ENCODE measurements around the gene MAEA.
"Not testable (repeated sequence)": the region's sequence is repeated elsewhere in the genome, so short reads cannot be mapped to it uniquely, and the experiment has no call there.

MAEA gene

DNA sequence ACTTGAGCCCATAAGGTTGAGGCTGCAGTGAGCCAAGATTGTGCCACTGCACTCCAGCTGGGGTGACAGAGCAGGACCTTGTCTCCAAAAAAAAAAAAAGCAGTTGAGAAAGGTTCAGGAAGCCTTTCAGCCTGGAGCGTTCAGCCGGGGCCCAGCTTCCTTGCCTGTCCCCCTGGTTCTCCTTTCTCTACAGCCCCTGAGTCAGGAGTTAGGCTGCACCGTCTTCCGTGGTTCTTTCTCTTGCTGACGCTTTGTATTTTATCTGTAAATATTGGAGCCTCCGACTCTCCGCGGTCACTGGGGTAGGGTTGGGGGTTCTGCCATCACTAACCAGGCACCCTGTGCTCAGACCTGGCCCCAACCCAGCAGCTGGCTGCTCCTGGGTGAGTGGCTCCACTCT is 43.6 kb downstream of the MAEA start:
- TF ChIP-seq, protein P1, sequence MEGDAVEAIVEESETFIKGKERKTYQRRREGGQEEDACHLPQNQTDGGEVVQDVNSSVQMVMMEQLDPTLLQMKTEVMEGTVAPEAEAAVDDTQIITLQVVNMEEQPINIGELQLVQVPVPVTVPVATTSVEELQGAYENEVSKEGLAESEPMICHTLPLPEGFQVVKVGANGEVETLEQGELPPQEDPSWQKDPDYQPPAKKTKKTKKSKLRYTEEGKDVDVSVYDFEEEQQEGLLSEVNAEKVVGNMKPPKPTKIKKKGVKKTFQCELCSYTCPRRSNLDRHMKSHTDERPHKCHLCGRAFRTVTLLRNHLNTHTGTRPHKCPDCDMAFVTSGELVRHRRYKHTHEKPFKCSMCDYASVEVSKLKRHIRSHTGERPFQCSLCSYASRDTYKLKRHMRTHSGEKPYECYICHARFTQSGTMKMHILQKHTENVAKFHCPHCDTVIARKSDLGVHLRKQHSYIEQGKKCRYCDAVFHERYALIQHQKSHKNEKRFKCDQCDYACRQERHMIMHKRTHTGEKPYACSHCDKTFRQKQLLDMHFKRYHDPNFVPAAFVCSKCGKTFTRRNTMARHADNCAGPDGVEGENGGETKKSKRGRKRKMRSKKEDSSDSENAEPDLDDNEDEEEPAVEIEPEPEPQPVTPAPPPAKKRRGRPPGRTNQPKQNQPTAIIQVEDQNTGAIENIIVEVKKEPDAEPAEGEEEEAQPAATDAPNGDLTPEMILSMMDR (IDR thresholded peaks at IDR 0.05; ENCODE audit: extremely low read depth, missing control alignments), result no peak
- no peak for DNase-seq (ENCODE audit: low spot score)

DNA sequence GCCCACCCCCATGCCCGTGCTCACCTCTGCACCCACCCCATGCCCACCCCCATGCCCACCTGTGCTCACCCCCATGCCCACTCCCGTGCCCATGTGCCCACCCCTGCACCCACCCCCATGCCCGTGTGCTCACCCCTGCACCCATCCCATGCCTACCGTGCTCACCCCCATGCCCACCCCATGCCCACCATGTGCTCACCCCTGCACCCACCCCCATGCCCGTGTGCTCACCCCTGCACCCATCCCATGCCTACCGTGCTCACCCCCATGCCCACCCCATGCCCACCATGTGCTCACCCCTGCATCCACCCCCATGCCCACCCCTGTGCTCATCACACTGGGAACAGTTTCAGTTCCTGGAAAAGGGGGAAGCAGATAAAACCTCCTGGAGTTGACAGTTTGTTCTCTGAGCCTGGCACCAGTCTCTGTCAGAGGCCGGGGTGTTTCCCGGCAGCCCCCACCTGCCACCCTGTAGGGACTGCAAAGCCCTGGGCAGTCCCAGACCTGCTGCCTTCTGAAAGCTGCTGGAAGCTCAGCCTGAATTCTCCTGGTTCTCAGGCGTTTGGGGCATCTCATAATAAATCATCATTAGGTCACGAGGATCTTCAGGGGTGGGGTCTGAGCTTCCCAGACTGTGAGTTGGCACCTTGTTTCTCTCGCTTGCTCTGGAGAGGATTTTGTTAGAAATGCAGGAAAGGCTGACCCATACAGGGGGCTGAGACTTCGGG is 44.3 kb downstream of the MAEA start:
- not testable (repeated sequence) for DNase-seq (ENCODE audit: low spot score)

DNA sequence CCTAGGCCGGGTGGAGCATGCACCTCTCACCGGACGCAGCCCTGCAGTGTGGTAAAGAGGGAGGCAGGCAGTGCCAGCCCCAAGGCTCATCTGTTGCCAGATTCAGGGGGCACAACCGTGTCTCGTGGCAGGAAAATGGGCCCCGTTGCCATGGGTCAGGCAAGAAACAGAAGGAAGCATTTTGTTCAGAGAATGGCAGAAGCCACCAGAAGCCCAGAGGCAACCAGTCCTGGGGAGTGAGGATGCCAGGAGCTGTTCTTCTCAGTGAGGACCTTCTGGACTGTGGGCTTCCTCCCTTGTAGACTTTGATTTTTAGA is 44.8 kb downstream of the MAEA start:
- DNase-seq (ENCODE audit: low spot score), result no peak

DNA sequence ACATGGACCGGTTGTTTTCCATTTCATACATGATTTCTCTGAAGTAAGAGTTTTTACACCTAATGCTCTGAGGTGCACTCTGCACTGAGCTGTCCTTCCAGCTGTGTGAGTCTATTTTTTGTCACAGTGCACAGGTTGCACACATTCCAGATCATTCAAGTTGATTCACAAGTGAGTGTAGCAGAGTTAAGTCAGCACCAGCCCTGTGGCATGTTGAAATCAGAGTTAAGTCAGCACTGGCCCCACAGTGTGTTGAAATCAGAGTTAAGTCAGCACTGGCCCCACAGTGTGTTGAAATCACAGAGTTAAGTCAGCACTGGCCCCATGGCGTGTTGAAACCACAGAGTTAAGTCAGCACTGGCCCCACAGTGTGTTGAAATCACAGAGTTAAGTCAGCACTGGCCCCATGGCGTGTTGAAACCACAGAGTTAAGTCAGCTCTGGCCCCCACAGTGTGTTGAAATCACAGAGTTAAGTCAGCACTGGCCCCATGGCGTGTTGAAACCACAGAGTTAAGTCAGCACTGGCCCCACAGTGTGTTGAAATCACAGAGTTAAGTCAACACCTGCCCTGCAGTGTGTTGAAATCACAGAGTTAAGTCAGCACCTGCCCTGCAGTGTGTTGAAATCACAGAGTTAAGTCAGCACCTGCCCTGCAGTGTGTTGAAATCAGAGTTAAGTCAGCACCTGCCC is 45.6 kb downstream of the MAEA start:
- not testable (repeated sequence) for DNase-seq (ENCODE audit: low spot score)

More for the DNA sequence above, 44.8 kb downstream of the MAEA start:
- TF ChIP-seq, protein P1 (IDR thresholded peaks at IDR 0.05; ENCODE audit: extremely low read depth, missing control alignments), result no peak

DNA sequence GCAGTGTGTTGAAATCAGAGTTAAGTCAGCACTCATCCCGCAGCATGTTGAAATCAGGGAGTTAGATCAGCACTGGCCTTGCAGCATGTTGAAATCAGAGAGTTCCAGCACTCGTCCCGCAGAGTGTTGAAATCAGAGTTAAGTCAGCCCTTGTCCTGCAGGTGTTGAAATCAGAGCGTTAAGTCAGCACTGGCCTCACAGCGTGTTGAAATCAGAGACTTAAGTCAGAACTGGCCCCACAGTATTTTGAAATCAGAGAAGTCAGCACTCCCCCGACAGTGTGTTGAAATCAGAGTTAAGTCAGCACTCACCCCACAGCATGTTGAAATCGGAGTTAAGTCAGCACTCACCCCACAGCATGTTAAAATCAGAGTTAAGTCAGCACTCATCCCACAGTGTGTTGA is 46.4 kb downstream of the MAEA start:
- TF ChIP-seq, protein P1 (IDR thresholded peaks at IDR 0.05; ENCODE audit: extremely low read depth, missing control alignments), result no peak
- DNase-seq (ENCODE audit: low spot score), result no peak

DNA sequence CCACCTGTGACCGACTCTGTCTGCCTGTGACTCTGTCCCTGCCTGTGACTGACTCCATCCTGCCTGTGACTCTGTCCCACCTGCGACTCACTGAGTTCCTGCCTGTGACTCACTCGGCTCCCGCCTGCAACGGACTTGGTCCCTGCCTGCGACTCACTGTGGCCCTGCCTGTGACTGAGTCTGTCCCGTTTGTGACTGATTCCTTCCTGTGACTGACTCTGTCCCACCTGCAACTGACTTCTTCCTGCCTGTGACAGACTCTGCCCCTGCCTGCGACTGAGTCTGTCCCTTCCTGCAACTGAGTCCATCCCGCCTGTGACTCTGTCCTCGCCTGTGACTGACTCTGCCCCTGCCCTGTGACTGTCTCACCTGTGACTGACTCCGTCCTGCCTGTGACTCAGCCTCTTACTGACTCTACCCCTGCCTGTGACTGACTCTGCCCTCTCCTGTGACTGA is 47.7 kb downstream of the MAEA start:
- TF ChIP-seq, protein P1 (IDR thresholded peaks at IDR 0.05; ENCODE audit: extremely low read depth, missing control alignments), result no peak
- DNase-seq (ENCODE audit: low spot score), result no peak

DNA sequence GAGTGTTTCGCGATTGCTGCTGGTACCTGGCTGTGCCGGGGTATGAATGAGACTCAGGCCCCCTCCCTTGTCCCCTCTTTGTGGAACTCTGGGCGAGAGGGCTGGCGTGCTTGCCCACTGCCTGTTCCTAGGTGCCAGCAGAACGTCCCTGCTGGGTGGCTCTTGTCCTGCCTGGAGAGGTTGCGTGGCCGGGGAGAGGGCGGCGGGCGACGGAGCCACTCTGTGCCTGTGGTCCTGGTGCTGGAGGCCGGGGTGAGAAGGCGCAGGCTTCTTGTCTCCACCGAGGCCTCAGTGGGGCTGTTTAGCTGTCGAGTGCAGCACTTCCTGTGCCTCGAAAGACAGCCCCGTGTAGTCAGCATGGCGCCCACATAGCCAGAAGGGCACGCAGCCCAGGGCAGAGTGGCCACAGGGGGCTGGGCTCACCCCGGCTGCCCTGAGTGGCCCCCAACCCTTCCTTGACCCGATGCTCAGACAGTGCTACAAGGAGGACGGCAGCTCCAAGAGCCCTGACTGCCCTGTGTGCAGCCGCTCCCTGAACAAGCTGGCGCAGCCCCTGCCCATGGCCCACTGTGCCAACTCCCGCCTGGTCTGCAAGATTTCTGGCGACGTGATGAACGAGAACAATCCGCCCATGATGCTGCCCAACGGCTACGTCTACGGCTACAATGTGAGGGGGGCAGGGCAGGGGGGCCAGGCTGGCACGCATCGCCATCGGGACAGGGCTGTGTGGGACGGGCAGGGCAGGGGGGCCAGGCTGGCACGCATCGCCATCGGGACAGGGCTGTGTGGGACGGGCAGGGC is 48.5 kb downstream of the MAEA start:
- DNase-seq (ENCODE audit: low spot score), result no peak
- TF ChIP-seq, protein P1 (IDR thresholded peaks at IDR 0.05; ENCODE audit: extremely low read depth, missing control alignments), result no peak

DNA sequence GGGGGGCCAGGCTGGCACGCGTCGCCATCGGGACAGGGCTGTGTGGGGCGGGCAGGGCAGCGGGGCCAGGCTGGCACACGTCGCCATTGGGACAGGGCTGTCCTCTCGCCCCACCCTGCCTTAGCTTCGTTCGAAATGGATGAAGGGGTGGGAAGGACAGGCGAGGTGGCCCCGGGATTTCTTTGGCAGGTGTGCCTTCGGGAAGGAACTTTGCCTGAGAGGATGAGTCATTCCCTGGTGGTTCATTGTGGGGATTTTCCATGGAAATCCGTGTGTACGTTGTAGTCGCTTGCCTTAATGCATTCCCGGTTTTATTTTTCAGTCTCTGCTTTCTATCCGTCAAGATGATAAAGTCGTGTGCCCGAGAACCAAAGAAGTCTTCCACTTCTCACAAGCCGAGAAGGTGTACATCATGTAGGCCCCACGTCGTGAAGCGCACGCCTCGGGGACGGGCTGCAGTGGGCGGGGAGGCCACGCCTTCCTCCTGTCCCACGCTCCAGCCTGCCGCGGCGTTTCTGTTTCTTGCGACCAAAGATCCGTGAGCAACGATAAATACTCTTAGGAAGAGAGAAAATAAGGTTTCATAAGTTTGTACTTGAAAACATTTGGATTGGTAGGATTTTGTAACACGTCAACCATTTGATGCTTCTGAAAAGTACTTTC is 49.2 kb downstream of the MAEA start:
- TF ChIP-seq, protein P1 (IDR thresholded peaks at IDR 0.05; ENCODE audit: extremely low read depth, missing control alignments), result no peak

More for the DNA sequence above, 49.2 kb downstream of the MAEA start:
- DNase-seq (ENCODE audit: low spot score), result no peak

Measured in GM20000 (cell line).